Stomach (tissue), 4 donors: Measurements from ENCODE around the gene SPRR2B.

Experiments used
- EP300 ChIP-seq: sonication (generic); formaldehyde crosslinking; IDR thresholded peaks from one replicate; pipeline ENCODE4 v1.6.1; 2017; ENCODE audit warnings: antibody characterized with exemption
- POLR2A ChIP-seq, 4 donors: fragments of 450-650 bp; IDR thresholded peaks; one replicate each; pipeline ENCODE4 v1.6.1; 2016; ENCODE audit warnings: antibody characterized with exemption in 4 of 4, control low read depth in 2 of 4, mild to moderate bottlenecking in 1 of 4, moderate library complexity in 1 of 4

GRCh38 chr1:153024413-153024812 lies 47.0 kb downstream of the SPRR2B start:
- no peak for TF ChIP-seq POLR2A (IDR thresholded peaks at IDR 0.05)
- no peak for TF ChIP-seq EP300
